ENCODE results near the gene DTX1.
A peak's percentile ranks its signal among the peaks of the same experiment; 100 is the strongest.

Gene DTX1

GRCh38 chr12:113062502-113063395 lies 6.2 kb downstream of the DTX1 start:
- no peak overlapping the region for H3K27ac Mint-ChIP-seq
- DNase-seq (ENCODE audit: low spot score in 2 of 2) (no peak), ATAC-seq (no peak)

GRCh38 chr12:113063396-113064350 lies 7.1 kb downstream of the DTX1 start:
- H3K4me1 Mint-ChIP-seq = peaks cover 11% of the 10 kb centered on the region
- H3K27ac Mint-ChIP-seq = peak overlapping the region; percentile 55
- H3K9me3 Mint-ChIP-seq = no peaks in the 10 kb centered on the region
- no peak overlapping the region for H3K4me3 Mint-ChIP-seq
- H3K36me3 Mint-ChIP-seq = no peaks in the 10 kb centered on the region
- no peak for DNase-seq (ENCODE audit: low spot score in 2 of 2)
- ATAC-seq = no peak

More at GRCh38 chr12:113062502-113063395, 6.2 kb downstream of the DTX1 start:
- no peaks in the 10 kb centered on the region for H3K9me3 Mint-ChIP-seq
- H3K4me3 Mint-ChIP-seq = no peak overlapping the region
- no peaks in the 10 kb centered on the region for H3K36me3 Mint-ChIP-seq
- H3K4me1 Mint-ChIP-seq = peaks cover 11% of the 10 kb centered on the region

DNA sequence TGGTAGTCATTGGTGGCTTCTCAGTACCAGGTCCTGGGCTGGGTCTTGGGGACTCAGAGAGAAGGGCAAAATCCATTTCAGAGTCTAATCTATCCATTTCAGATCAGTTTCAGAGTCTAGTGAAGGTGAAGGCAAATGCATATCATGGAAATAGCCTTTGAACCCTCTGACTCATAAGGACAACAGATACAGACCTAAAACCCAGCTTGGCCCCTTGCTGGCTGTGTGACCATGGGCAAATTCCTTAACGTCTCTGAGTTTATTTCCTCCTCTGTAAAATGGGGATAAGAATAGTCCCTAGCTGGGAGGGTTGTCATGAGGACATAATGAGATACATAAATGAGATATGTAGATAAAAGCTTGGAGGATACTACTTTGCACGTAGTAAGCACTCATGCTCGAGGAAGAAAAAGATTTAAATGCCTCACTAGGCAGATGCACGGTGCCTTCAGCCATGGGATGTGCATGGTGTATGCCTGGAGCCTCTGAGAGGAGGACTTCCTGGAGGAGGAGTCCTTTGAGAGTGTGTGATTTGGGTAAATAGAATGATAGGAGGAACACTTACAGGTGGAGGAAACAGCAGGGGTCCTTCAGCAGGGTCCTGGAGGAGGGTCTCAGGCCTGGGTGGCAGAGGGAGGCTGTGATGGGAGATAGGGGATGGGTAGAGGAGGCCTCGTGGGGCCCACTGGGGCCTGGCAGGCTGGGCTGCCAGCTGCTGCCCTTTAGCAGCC lies 8.0 kb downstream of the DTX1 start:
- no peak overlapping the region for H3K4me3 Mint-ChIP-seq

GRCh38 chr12:113065126-113066007 lies 8.8 kb downstream of the DTX1 start:
- Mint-ChIP-seq H3K4me3 (no peak overlapping the region), H3K4me1 (peaks cover 25% of the 10 kb centered on the region), H3K27ac (peak overlapping the region; percentile 55), H3K9me3 (no peaks in the 10 kb centered on the region), H3K36me3 (no peaks in the 10 kb centered on the region)
- DNase-seq (ENCODE audit: low spot score in 2 of 2) (no peak), ATAC-seq (no peak)

More for the DNA sequence above, 8.0 kb downstream of the DTX1 start:
- Mint-ChIP-seq H3K4me1 (peaks cover 17% of the 10 kb centered on the region), H3K27ac (peak overlapping the region; percentile 55), H3K9me3 (no peaks in the 10 kb centered on the region), H3K36me3 (no peaks in the 10 kb centered on the region)
- no peak for DNase-seq (ENCODE audit: low spot score in 2 of 2)
- no peak for ATAC-seq

GRCh38 chr12:113066813-113067400 lies 10.4 kb downstream of the DTX1 start:
- Mint-ChIP-seq H3K4me3 (no peak overlapping the region), H3K4me1 (peaks cover 38% of the 10 kb centered on the region), H3K27ac (peak overlapping the region; percentile 37), H3K9me3 (no peaks in the 10 kb centered on the region), H3K36me3 (no peaks in the 10 kb centered on the region)
- ATAC-seq (no peak), DNase-seq (ENCODE audit: low spot score in 2 of 2) (no peak)

GRCh38 chr12:113067987-113068935 lies 11.7 kb downstream of the DTX1 start:
- DNase-seq (ENCODE audit: low spot score in 2 of 2) (no peak), ATAC-seq (no peak)
- H3K4me3 Mint-ChIP-seq = no peak overlapping the region
- H3K36me3 Mint-ChIP-seq = no peaks in the 10 kb centered on the region
- no peaks in the 10 kb centered on the region for H3K9me3 Mint-ChIP-seq
- H3K27ac Mint-ChIP-seq = no peak overlapping the region
- H3K4me1 Mint-ChIP-seq = peaks cover 48% of the 10 kb centered on the region

DNA sequence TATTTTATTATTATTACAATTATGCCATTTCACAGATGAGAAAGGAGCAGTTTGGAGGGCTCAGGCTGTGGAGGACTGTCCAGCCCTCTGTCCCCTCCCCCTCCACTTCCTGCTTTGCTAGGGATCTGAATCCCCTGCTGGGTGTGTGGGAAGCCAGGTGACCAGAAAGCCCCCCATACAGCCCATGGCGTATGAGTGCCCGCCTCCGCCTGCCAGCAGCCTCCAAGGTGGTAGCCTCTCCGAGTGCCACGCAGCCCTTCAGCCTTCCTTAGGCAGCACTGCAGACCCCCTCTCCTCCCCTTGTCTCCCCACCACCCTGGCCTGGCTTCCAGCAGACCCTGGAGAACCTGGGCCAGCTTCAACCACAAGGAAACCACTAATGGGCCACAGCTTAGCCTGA lies 12.6 kb downstream of the DTX1 start:
- H3K27ac Mint-ChIP-seq = peak overlapping the region; percentile 96
- H3K36me3 Mint-ChIP-seq = no peaks in the 10 kb centered on the region
- DNase-seq (ENCODE audit: low spot score in 2 of 2) (no peak), ATAC-seq (no peak)
- no peaks in the 10 kb centered on the region for H3K9me3 Mint-ChIP-seq
- peaks cover 52% of the 10 kb centered on the region for H3K4me1 Mint-ChIP-seq
- no peak overlapping the region for H3K4me3 Mint-ChIP-seq

DNA sequence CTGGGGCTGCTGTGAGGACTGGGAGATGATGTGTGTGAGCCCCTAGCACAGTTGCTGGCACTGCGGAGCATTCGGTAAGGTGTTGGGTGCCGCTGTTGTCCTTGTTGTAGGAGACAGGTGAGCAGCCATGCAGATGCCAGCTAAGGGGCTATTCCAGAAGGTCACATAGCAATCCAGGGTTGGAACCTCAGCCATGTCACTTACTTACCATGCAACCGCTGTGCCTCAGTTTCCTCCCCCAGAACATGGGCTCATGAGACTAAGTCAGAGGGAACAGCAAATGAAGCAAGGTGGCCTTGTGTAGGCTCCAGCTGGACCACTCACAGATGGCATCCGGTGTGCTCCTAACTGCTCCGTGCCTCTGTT lies 13.2 kb downstream of the DTX1 start:
- peak overlapping the region; percentile 71 for H3K4me3 Mint-ChIP-seq
- peak overlapping the region; percentile 96 for H3K27ac Mint-ChIP-seq
- DNase-seq (ENCODE audit: low spot score in 2 of 2) (no peak), ATAC-seq (no peak)
- H3K9me3 Mint-ChIP-seq = no peaks in the 10 kb centered on the region
- H3K36me3 Mint-ChIP-seq = no peaks in the 10 kb centered on the region
- peaks cover 52% of the 10 kb centered on the region for H3K4me1 Mint-ChIP-seq

DNA sequence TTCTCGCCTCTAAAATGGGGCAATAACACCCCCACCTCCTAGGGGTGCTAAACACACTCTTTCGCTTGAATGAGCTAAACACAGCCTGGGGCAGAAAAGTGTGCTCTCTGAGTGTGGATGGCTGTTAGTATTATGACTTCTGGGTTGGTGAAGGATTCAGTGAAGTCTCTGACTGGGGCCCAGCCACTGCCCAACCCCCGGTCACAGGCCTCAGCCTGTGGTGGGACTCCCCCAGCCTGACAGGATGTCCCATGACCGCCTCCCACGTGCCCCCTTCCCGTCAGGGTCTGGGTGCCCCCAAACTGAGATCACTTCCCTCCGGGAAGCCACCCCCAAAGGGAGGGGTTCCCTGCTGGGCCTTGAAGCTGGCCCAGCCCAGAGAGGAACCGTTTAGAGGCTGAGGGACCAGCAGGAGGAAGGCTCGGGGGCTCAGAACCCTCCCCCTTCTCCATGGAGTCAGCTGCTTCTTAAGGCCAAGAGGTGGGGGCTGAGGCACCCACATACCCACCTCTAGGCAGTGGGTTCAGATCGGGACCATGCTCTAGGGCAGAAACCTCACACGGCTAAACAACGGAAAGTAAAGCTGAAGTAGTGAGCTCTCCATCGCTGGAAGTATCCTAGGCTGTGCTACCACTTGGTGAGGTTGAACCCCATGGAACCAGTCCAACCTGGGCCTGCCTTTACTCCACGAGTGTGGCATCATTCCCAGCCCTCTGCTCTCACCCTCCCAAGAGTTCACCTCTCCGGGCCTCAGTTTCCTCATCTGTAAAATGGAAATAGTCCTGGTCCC lies 13.8 kb downstream of the DTX1 start:
- Mint-ChIP-seq H3K27ac (peak overlapping the region; percentile 96), H3K9me3 (no peaks in the 10 kb centered on the region), H3K4me1 (peaks cover 54% of the 10 kb centered on the region), H3K4me3 (peak overlapping the region; percentile 71), H3K36me3 (no peaks in the 10 kb centered on the region)
- DNase-seq (ENCODE audit: low spot score in 2 of 2) (peak; percentile 47 to 88), ATAC-seq (peak; percentile 84)

DNA sequence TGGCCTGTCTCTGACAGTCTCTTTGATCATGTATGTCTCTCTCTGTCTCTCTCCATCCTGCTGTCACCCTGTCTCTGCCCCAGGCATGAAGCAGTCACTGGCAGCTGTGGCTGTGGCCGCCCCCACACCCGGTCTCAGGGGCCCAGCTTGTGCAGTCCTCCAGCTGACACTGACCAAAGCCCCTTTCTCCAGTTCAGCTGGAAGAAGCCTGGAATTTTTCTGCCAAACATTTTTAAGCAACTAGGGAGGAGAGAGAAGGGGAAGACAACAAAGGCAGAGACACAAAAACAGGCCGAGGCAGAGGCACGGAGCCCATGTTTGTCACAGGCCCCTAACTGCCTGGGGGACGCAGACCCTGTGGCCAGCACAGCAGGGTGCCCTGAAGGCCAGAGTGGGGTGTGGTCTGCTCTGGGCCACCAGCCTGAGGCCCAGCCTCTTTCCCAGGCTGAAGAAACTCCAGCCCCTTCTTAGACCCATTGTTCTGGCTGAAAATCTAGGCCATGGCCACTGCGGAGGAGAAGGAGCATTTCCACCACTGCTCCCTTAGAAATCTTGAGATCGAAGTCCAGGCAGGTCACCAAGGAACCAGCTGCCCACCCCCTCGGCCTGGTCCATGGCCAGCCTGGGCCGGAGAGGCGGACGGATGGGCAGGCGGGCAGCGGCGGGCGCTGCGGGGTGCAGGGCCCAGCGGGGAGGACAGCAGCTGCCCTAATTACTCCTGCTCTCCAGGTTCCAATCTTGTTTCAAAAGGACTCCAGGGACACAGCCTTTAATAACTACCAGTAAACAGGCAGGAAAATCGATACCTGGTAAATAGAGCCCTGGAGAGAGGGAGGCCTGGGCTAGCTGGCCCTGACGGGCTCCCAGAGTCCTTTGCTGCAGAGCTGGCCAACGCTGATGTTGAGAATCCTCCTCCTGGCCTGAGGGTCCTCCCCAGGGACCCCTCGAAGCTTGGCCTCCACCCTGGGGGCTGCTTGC lies 14.9 kb downstream of the DTX1 start:
- peak overlapping the region; percentile 71 for H3K4me3 Mint-ChIP-seq
- H3K27ac Mint-ChIP-seq = peak overlapping the region; percentile 96
- no peaks in the 10 kb centered on the region for H3K9me3 Mint-ChIP-seq
- ATAC-seq (no peak), DNase-seq (ENCODE audit: low spot score in 2 of 2) (no peak)
- no peaks in the 10 kb centered on the region for H3K36me3 Mint-ChIP-seq
- H3K4me1 Mint-ChIP-seq = peaks cover 60% of the 10 kb centered on the region

- H3K4me1 Mint-ChIP-seq = peaks cover 60% of the 10 kb centered on the region
- H3K4me3 Mint-ChIP-seq = no peak overlapping the region
- H3K9me3 Mint-ChIP-seq = no peaks in the 10 kb centered on the region
- DNase-seq (ENCODE audit: low spot score in 2 of 2) (no peak), ATAC-seq (peak; percentile 61)
- H3K27ac Mint-ChIP-seq = peak overlapping the region; percentile 96
- H3K36me3 Mint-ChIP-seq = no peaks in the 10 kb centered on the region
Measured at GRCh38 chr12:113072136-113072535, 15.6 kb downstream of the DTX1 start.

- H3K36me3 Mint-ChIP-seq = no peaks in the 10 kb centered on the region
- ATAC-seq (no peak), DNase-seq (ENCODE audit: low spot score in 2 of 2) (no peak)
- no peaks in the 10 kb centered on the region for H3K9me3 Mint-ChIP-seq
- H3K4me3 Mint-ChIP-seq = no peak overlapping the region
- H3K27ac Mint-ChIP-seq = peak overlapping the region; percentile 43
- peaks cover 60% of the 10 kb centered on the region for H3K4me1 Mint-ChIP-seq
Measured at GRCh38 chr12:113073586-113073985, 17.1 kb downstream of the DTX1 start.

All from stimulated activated effector memory CD8-positive, alpha-beta T cell treated with anti-CD3 and anti-CD28 coated beads, Interleukin-12 subunit alpha, Interleukin-12 subunit beta, amount 100 ng/mL, for 72 hours (primary cell).